Kidney (tissue), 14 donors: ENCODE measurements around the gene NBL1. TPM values are rescaled to one million over a fixed set of nuclear protein-coding genes. Genes with fewer than 3 reads are reported as not detected.

Experiments used
- DNase-seq, 5 donors: peaks; one replicate each; pipeline ENCODE4 v3.0.0-alpha.2; 2013 to 2020
- FAIRE-seq: peaks from 2 replicates; lab custom pipeline; 2012; peaks lifted over from hg19 to GRCh38; lab: Jason Lieb, UNC
- H3K27ac ChIP-seq, 2 donors: one replicate each; pipeline ENCODE4 v1.7.0; 2013; ENCODE audit warnings: low read depth in 2 of 2, low read length in 2 of 2, inconsistent platforms in 1 of 2
- H3K27me3 ChIP-seq: one replicate; pipeline ENCODE4 v1.7.1; 2013; ENCODE audit warnings: low read length, inconsistent platforms; ENCODE audit not compliant: control insufficient read depth, insufficient read depth
- H3K36me3 ChIP-seq, 3 donors: one replicate each; pipeline versions ENCODE4 v1.7.0 to v1.7.1; 2013; ENCODE audit warnings: low read length in 3 of 3, control low read depth in 1 of 3, inconsistent platforms in 1 of 3; ENCODE audit not compliant: insufficient read depth in 3 of 3, control insufficient read depth in 2 of 3
- H3K4me1 ChIP-seq, 3 donors: one replicate each; pipeline versions ENCODE4 v1.7.0 to v1.7.1; 2013; ENCODE audit warnings: low read length in 3 of 3, inconsistent platforms in 1 of 3, low read depth in 1 of 3; ENCODE audit not compliant: control insufficient read depth in 2 of 3, insufficient read depth in 2 of 3
- H3K4me3 ChIP-seq, 3 donors: one replicate each; pipeline versions ENCODE4 v1.7.0 to v1.8.1; 2013; ENCODE audit warnings: low read length in 3 of 3, control low read depth in 1 of 3, inconsistent platforms in 1 of 3
- H3K9ac ChIP-seq, 3 donors: one replicate each; pipeline versions ENCODE4 v1.7.0 to v1.7.1; 2013; ENCODE audit warnings: low read length in 3 of 3, control low read depth in 1 of 3, inconsistent platforms in 1 of 3
- H3K9me3 ChIP-seq, 3 donors: one replicate each; pipeline versions ENCODE4 v1.7.0 to v1.7.1; 2013; ENCODE audit warnings: low read length in 3 of 3, control low read depth in 1 of 3, inconsistent platforms in 1 of 3; ENCODE audit not compliant: control insufficient read depth in 2 of 3, insufficient read depth in 1 of 3
- intact Hi-C: fragments of 100-400 bp; cut with DNase I; formaldehyde crosslinking; loops from one replicate; pipeline ENCODE4 v1.11.1; 2022
- polyA plus RNA-seq: library from polyadenylated mRNA; stranded (reverse); fragments of 350-450 nt; fragmentation: Illumina TruSeq; extraction: RNeasy Lipid Tissue Mini Kit (QIAGEN cat#74804); gene quantifications from one replicate; pipeline ENCODE4 v1.2.3, GENCODE V29; 2014; ENCODE audit warnings: low read depth, low replicate concordance; ENCODE audit not compliant: insufficient read depth
- total RNA-seq: library from RNA; stranded (reverse); fragmentation: NEBNext Ultra II Directional; extraction: Animal tissue kit (Norgen Biotek cat#: 25700); gene quantifications from one replicate; pipeline ENCODE4 v1.2.1, GENCODE V29; 2021
- TF ChIP-seq, protein P1 (sequence below): IDR thresholded peaks from 3 replicates; pipeline ENCODE4 v1.5.1; 2012; ENCODE audit warnings: mild to moderate bottlenecking, moderate library complexity, borderline replicate concordance; ENCODE audit not compliant: insufficient read depth; ENCODE audit errors: extremely low read depth
- donor health status: control.
- donor health status: control.
- donor health status: control.
- donor health status: control.
- donor health status: control.
- donor health status: DM: yes; HTN: yes; CAD: no.
- donor health status: Normal renal cell carcinoma (clear cell type).

The NBL1 gene
- total and polyA plus RNA-seq, 2 donors from 2014 or later, result 47.4 to 141 TPM

DNA sequence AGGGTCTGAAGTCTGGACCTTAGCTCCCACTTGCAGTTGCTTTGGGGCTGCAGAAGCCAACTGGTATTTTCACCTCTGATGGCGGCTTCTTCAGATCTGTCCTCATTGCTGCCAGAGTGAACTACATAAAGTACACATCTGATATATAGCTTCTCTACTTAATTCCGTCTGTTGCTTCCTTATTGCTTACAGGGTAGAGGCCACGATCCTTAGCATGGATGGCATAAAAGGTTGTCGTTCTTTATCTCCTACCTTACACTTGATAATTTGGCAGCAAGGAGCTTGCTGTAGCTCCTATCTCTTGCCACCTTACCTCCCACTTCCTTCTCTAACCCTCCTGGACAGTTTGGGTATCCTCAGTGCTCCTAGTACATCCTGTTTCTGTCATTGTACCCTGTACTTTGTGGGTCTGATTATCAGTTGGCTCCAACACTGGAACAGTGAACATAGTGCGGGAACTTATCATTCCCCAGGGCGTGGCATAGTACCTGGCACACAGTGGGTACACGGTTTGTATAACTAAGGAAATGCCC lies 30.9 kb upstream of the NBL1 start:
- FAIRE-seq, result no peak

DNA sequence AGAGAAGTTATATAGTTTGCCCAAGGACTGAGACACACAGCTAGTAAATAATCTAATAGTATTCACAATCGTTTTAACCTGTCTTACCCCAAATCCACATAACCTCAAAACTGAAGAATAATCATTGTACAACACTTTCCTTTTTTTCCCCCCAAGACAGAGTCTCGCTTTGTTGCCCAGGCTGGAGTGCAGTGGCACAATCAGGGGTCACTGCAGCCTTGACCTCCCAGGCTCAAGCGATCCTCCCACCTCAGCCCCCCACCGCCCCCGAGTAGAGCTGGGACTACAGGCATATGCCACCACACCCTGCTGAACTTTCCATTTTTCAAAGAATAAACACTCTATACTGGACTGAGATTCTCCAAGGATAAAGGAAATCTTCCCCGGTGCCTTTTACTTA lies 28.7 kb upstream of the NBL1 start:
- peaks cover 0 to 6% (median 0%) of the 10 kb centered on the region in 3 donors for H3K36me3 ChIP-seq
- no peak for DNase-seq
- FAIRE-seq, result no peak
- no peak overlapping the region for H3K9ac ChIP-seq
- intact Hi-C loops, result no loop called here
- peaks cover 3 to 42% (median 14%) of the 10 kb centered on the region in 3 donors for H3K4me1 ChIP-seq
- no peaks in the 10 kb centered on the region for H3K9me3 ChIP-seq
- H3K4me3 ChIP-seq, result no peak overlapping the region
- TF ChIP-seq, protein P1, sequence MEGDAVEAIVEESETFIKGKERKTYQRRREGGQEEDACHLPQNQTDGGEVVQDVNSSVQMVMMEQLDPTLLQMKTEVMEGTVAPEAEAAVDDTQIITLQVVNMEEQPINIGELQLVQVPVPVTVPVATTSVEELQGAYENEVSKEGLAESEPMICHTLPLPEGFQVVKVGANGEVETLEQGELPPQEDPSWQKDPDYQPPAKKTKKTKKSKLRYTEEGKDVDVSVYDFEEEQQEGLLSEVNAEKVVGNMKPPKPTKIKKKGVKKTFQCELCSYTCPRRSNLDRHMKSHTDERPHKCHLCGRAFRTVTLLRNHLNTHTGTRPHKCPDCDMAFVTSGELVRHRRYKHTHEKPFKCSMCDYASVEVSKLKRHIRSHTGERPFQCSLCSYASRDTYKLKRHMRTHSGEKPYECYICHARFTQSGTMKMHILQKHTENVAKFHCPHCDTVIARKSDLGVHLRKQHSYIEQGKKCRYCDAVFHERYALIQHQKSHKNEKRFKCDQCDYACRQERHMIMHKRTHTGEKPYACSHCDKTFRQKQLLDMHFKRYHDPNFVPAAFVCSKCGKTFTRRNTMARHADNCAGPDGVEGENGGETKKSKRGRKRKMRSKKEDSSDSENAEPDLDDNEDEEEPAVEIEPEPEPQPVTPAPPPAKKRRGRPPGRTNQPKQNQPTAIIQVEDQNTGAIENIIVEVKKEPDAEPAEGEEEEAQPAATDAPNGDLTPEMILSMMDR, result no peak
- peak overlapping the region in 1 of 2 donors; percentile 5 for H3K27ac ChIP-seq
- no peaks in the 10 kb centered on the region for H3K27me3 ChIP-seq

More for the DNA sequence above, 30.9 kb upstream of the NBL1 start:
- peaks cover 0 to 6% (median 0%) of the 10 kb centered on the region in 3 donors for H3K36me3 ChIP-seq
- H3K27ac ChIP-seq, result no peak overlapping the region
- H3K4me1 ChIP-seq, result peaks cover 0 to 28% (median 7%) of the 10 kb centered on the region in 3 donors
- H3K4me3 ChIP-seq, result no peak overlapping the region
- TF ChIP-seq, protein P1, result no peak
- no peak for DNase-seq
- no peaks in the 10 kb centered on the region for H3K27me3 ChIP-seq
- intact Hi-C loops, result no loop called here
- no peaks in the 10 kb centered on the region for H3K9me3 ChIP-seq
- no peak overlapping the region for H3K9ac ChIP-seq

DNA sequence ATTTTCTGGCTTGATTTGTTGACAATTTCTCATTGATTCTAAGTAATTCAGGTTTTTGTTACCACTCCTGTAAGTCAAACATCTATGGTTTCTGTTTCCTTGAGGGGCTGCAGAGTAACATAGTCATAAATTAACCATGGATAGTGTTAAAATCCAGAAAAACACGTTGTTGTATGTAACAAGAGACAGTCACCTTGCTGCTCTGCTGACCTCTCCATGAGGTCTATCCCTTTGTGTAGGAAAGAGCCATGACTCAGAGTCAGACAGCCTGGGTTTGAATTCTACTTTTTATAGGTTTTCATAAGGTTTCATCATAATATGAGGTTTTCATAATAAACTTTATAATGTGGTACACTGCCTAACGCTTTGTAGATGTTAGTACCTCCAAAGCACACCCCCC lies 27.6 kb upstream of the NBL1 start:
- no peaks in the 10 kb centered on the region for H3K27me3 ChIP-seq
- no peak for FAIRE-seq

More for the DNA sequence above, 27.6 kb upstream of the NBL1 start:
- intact Hi-C loops, result no loop called here
- Histone ChIP-seq H3K4me3 (no peak overlapping the region), H3K4me1 (peaks cover 3 to 42% (median 14%) of the 10 kb centered on the region in 3 donors), H3K9ac (no peak overlapping the region), H3K9me3 (no peaks in the 10 kb centered on the region), H3K27ac (no peak overlapping the region), H3K36me3 (peaks cover 0 to 6% (median 0%) of the 10 kb centered on the region in 3 donors)
- TF ChIP-seq, protein P1, result no peak
- peak in 2 of 5 donors; percentile 24 to 41 for DNase-seq
